Astrocyte (in vitro differentiated cells and primary cell): ENCODE data around the gene ITK. TPM values are rescaled to one million over a fixed set of nuclear protein-coding genes. Genes with fewer than 3 reads are reported as not detected.

ENCODE experiments used
- DNase-seq: peaks from one replicate; pipeline ENCODE4 v3.0.0-alpha.2; 2010; ENCODE audit warnings: low read depth
- FAIRE-seq: peaks from 2 replicates; lab custom pipeline; 2011; peaks lifted over from hg19 to GRCh38; lab: Jason Lieb, UNC
- H2AFZ ChIP-seq: 2 replicates; pipeline ENCODE4 v1.6.0; 2012; ENCODE audit warnings: low read depth, low read length, inconsistent platforms
- H3K27ac ChIP-seq: 2 replicates; pipeline ENCODE4 v1.5.1; 2011; ENCODE audit warnings: low read depth, low read length, inconsistent platforms
- H3K27me3 ChIP-seq: 2 replicates; pipeline ENCODE4 v1.6.0; 2011; ENCODE audit warnings: low read length, inconsistent platforms; ENCODE audit not compliant: insufficient read depth
- H3K36me3 ChIP-seq: 2 replicates; pipeline ENCODE4 v1.5.1; 2011; ENCODE audit warnings: low read length, inconsistent platforms; ENCODE audit not compliant: insufficient read depth
- H3K4me1 ChIP-seq: 2 replicates; pipeline ENCODE4 v1.5.1; 2011; ENCODE audit warnings: low read length, inconsistent platforms; ENCODE audit not compliant: insufficient read depth
- H3K4me2 ChIP-seq: 2 replicates; pipeline ENCODE4 v1.6.0; 2012; ENCODE audit warnings: low read length, inconsistent platforms
- H3K4me3 ChIP-seq: 2 replicates; pipeline ENCODE4 v1.5.1; 2011; ENCODE audit warnings: low read depth, mild to moderate bottlenecking, low read length, inconsistent platforms; ENCODE audit not compliant: insufficient read depth
- H3K79me2 ChIP-seq: 2 replicates; pipeline ENCODE4 v1.6.0; 2012; ENCODE audit warnings: mild to moderate bottlenecking, low read length, inconsistent platforms; ENCODE audit not compliant: insufficient read depth
- H3K9ac ChIP-seq: 2 replicates; pipeline ENCODE4 v1.6.0; 2012; ENCODE audit warnings: mild to moderate bottlenecking, low read length, inconsistent platforms
- H3K9me3 ChIP-seq: 2 replicates; pipeline ENCODE4 v1.5.1; 2012; ENCODE audit warnings: low read depth, mild to moderate bottlenecking, low read length, inconsistent platforms; ENCODE audit not compliant: insufficient read depth
- H4K20me1 ChIP-seq: 2 replicates; pipeline ENCODE4 v1.6.0; 2012; ENCODE audit warnings: low read length, inconsistent platforms; ENCODE audit not compliant: insufficient read depth
- H3K27ac Mint-ChIP-seq: one replicate; pipeline ENCODE4 v1.8.0; 2021; ENCODE audit warnings: mild to moderate bottlenecking, mixed read lengths; ENCODE audit not compliant: unreplicated experiment
- H3K27me3 Mint-ChIP-seq: one replicate; pipeline ENCODE4 v1.8.0; 2021; ENCODE audit warnings: low read depth, mixed read lengths; ENCODE audit not compliant: unreplicated experiment
- H3K36me3 Mint-ChIP-seq: one replicate; pipeline ENCODE4 v1.8.0; 2021; ENCODE audit warnings: low read depth, mixed read lengths; ENCODE audit not compliant: unreplicated experiment
- H3K4me1 Mint-ChIP-seq: one replicate; pipeline ENCODE4 v1.8.0; 2021; ENCODE audit warnings: low read depth, mixed read lengths; ENCODE audit not compliant: unreplicated experiment
- H3K4me3 Mint-ChIP-seq: one replicate; pipeline ENCODE4 v1.8.0; 2021; ENCODE audit warnings: mild to moderate bottlenecking, moderate library complexity, mixed read lengths; ENCODE audit not compliant: unreplicated experiment
- H3K9me3 Mint-ChIP-seq: one replicate; pipeline ENCODE4 v1.8.0; 2021; ENCODE audit warnings: mild to moderate bottlenecking, mixed read lengths; ENCODE audit not compliant: unreplicated experiment
- CTCF ChIP-seq: IDR thresholded peaks from 2 replicates; pipeline ENCODE4 v1.5.1; 2011; ENCODE audit warnings: low read depth, mild to moderate bottlenecking, inconsistent platforms, low read length, moderate library complexity; ENCODE audit not compliant: insufficient read depth
- EZH2 ChIP-seq: IDR thresholded peaks from 2 replicates; pipeline ENCODE4 v1.6.1; 2012; ENCODE audit warnings: mild to moderate bottlenecking, low read length, inconsistent platforms; ENCODE audit not compliant: insufficient read depth
- total RNA-seq: library from RNA; stranded (reverse); gene quantifications from 2 replicates; pipeline ENCODE4 v1.2.1, GENCODE V29; 2021

ITK gene
- total RNA-seq, 1 donor from 2014 or later, result 0.48 TPM

DNA sequence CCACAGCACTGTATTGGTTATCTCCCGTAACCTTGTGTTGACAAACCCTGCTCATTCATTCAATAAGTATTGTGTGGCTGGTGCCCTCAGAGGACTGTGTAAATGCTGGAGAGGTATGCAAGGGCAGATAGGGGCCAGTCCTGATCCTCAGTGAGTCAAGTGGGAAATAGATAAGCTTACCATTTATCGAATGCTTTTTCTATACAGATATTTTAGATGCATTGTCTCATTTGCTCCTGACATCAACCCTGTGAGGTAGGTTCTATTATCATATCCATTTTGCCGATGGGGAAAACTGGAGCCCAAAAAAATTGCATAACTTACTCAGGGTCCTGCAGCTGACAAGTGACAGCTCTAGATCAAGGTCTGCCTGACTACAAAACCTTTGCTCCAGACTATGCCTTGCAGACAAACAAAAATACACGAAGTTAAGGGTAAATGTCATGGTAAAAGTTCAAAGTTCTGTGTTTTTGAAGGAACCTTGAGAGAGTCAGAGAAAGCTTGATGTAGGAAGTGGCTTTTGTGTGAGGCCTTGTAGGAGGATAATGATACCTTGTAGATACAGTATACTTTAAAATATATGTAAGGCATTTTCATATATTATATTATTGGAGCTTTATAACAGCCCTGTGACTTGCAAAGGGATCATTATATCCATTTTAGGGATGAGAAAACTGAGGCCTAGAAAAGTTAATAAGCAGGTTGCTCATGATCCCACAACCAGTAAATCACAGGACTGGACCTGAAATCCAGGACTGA lies 107.9 kb downstream of the ITK start:
- Histone ChIP-seq H3K27ac (no peak overlapping the region), H3K4me2 (no peak overlapping the region), H3K27me3 (no peaks in the 10 kb centered on the region), H3K4me1 (peaks cover 14% of the 10 kb centered on the region), H3K9ac (no peak overlapping the region), H3K9me3 (no peaks in the 10 kb centered on the region), H3K79me2 (no peaks in the 10 kb centered on the region), H2AFZ (no peak overlapping the region), H4K20me1 (no peaks in the 10 kb centered on the region), H3K4me3 (no peak overlapping the region), H3K36me3 (no peaks in the 10 kb centered on the region)
- peaks cover 12% of the 10 kb centered on the region for H3K36me3 Mint-ChIP-seq
- H3K27ac Mint-ChIP-seq, result peak overlapping the region; percentile 48
- H3K27me3 Mint-ChIP-seq, result no peaks in the 10 kb centered on the region
- H3K4me3 Mint-ChIP-seq, result no peak overlapping the region
- DNase-seq (no peak), FAIRE-seq (no peak)
- no peaks in the 10 kb centered on the region for H3K9me3 Mint-ChIP-seq
- no peak for TF ChIP-seq EZH2
- TF ChIP-seq CTCF, result no peak
- peaks cover 24% of the 10 kb centered on the region for H3K4me1 Mint-ChIP-seq

DNA sequence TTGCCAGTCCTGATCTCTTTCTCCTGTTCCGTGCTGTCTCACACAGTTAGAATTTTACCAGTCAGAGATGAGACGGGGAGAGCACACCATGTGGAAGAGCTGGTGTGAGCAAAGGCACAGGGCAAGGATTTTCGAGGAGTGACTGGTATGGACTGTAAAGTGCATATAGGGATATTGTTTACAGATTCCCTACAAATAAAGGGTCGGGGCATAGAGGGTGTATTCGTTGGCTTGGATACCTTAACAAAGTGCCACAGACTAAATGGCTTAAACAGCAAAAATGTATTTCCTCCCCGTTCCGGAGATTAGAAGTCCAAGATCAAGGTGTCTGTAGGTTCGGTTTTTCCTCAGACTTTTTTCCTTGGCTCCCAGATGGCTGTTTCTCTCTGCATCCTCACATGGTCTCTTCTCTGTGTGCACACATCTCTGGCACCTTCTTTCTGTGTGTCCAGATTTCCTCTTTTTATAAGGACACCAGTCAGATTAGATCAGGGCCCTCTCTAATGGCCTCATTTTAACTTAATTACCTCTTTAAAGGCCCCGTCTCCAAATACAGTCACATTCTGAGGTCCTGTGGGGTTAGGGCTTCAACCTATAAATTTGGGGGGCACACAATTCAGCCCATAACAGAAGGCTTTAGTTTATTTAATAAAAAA lies 108.7 kb downstream of the ITK start:
- no peak overlapping the region for H3K27ac ChIP-seq
- no peaks in the 10 kb centered on the region for H4K20me1 ChIP-seq
- H3K4me2 ChIP-seq, result no peak overlapping the region
- no peaks in the 10 kb centered on the region for H3K36me3 ChIP-seq
- H3K4me3 ChIP-seq, result no peak overlapping the region
- H3K79me2 ChIP-seq, result no peaks in the 10 kb centered on the region
- no peak for DNase-seq
- FAIRE-seq, result no peak
- Mint-ChIP-seq H3K27me3 (no peaks in the 10 kb centered on the region), H3K4me3 (no peak overlapping the region), H3K9me3 (no peaks in the 10 kb centered on the region), H3K27ac (peak overlapping the region; percentile 48), H3K36me3 (peaks cover 12% of the 10 kb centered on the region), H3K4me1 (peaks cover 25% of the 10 kb centered on the region)
- TF ChIP-seq CTCF (no peak), EZH2 (no peak)
- H3K4me1 ChIP-seq, result peaks cover 14% of the 10 kb centered on the region
- H3K9me3 ChIP-seq, result no peaks in the 10 kb centered on the region
- H3K27me3 ChIP-seq, result no peaks in the 10 kb centered on the region
- no peak overlapping the region for H3K9ac ChIP-seq
- H2AFZ ChIP-seq, result no peak overlapping the region
